ENCODE data around the gene NRTN. TPM values are rescaled to one million over a fixed set of nuclear protein-coding genes. Genes with fewer than 3 reads are reported as not detected.
"Not testable (repeated sequence)": the region's sequence is repeated elsewhere in the genome, so short reads cannot be mapped to it uniquely, and the experiment has no call there.

Gene NRTN
- total RNA-seq, 1 experiment from 2014 or later = 8.7 TPM

DNA sequence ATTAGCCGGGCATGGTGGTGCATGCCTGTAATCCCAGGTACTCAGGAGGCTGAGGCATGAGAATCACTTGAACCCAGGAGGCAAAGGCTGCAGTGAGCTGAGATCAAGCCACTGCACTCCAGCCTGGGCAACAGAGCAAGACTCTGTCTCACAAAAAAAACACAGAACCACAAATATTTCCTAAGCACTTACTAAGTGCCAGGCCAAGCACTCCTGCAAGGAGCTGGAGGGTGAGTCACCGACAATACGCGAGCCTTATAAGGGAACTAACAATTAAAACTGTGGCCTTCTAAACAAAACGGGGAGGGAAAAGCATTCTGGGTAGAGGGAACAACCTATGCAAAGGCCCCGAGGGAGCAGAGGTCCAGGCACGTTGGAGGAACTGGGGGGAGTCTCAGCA, 69.6 kb downstream of the NRTN start:
- H3K27me3 ChIP-seq (ENCODE audit: control insufficient read depth, insufficient read depth, low read length); H3K4me3 ChIP-seq (ENCODE audit: insufficient read depth, low read depth, low read length); DNase-seq; H3K36me3 ChIP-seq (replicated peaks; ENCODE audit: control insufficient read depth, insufficient read depth, low read length): not testable (repeated sequence)

DNA sequence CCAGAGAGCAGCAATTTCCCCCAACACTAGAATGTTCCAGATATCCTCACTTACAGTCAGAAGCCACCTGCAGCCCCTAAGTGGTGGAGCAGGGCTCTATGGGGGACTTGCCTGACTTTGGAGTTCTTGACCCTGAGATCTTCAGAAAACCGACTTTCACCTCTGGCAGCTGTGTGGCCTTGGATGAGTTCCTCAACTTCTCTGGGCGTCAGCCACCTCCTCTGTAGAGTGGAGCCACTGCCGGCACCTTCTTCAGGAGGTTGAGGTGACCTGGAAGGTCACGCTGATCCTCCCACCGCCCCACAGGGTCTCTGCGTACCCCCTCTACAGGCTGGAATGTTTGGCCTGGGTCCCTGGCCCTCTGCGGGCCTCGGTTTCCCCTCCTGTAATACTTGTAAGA, 72.6 kb downstream of the NRTN start:
- Histone ChIP-seq H3K36me3 (replicated peaks; ENCODE audit: control insufficient read depth, insufficient read depth, low read length) (no peaks in the 10 kb centered on the region), H3K4me3 (ENCODE audit: insufficient read depth, low read depth, low read length) (no peak overlapping the region), H3K27me3 (ENCODE audit: control insufficient read depth, insufficient read depth, low read length) (no peaks in the 10 kb centered on the region)
- DNase-seq = peak; percentile 18

DNA sequence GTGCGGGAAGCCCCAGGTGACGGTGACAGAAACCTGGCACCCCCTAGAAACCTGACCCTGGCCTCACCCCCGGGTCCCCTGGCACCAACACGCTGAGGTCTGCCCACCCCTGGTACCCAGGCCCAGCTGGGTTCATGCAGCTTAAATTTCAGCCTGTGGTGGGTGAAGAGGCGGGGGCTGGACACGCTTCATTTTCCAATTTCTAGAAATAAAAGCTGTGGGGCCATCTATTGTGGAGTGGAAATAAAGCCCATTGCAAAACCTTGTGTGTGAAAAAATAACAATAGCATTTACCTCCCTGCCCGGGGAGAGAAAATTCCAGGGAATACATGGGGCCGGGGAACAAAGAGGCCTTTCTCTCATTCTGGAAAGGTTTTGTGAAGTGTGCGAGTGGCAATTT, 73.0 kb downstream of the NRTN start:
- Histone ChIP-seq H3K27me3 (ENCODE audit: control insufficient read depth, insufficient read depth, low read length) (no peaks in the 10 kb centered on the region), H3K36me3 (replicated peaks; ENCODE audit: control insufficient read depth, insufficient read depth, low read length) (no peaks in the 10 kb centered on the region), H3K4me3 (ENCODE audit: insufficient read depth, low read depth, low read length) (no peak overlapping the region)
- DNase-seq = peak; percentile 55

Other genes starting within 250 kb of the NRTN start
- 0.28 and 0.74 TPM in 2 replicates for gene TINCR, start 237.1 kb upstream of the NRTN start, total RNA-seq (2014; rRNA removed; shearing (Covaris generic))
- 26.6 and 34.3 TPM in 2 replicates for gene SAFB2, start 182.3 kb upstream of the NRTN start, total RNA-seq (2014; rRNA removed; shearing (Covaris generic))
- gene SAFB, start 182.0 kb upstream of the NRTN start, total RNA-seq (2014; rRNA removed; shearing (Covaris generic)) = 44.4 and 64.4 TPM in 2 replicates
- gene MICOS13, start 124.6 kb upstream of the NRTN start, total RNA-seq (2014; rRNA removed; shearing (Covaris generic)) = 53.1 and 71.4 TPM in 2 replicates
- gene HSD11B1L, start 124.0 kb upstream of the NRTN start, total RNA-seq (2014; rRNA removed; shearing (Covaris generic)) = 12.0 and 16.2 TPM in 2 replicates
- 1,318 and 1,675 TPM in 2 replicates for gene RPL36, start 114.8 kb upstream of the NRTN start, total RNA-seq (2014; rRNA removed; shearing (Covaris generic))
- gene LONP1, start 84.9 kb upstream of the NRTN start, total RNA-seq (2014; rRNA removed; shearing (Covaris generic)) = 119 and 126 TPM in 2 replicates
- 0.03 TPM in 1 of 2 replicates, not detected in the other for gene CATSPERD, start 84.4 kb upstream of the NRTN start, total RNA-seq (2014; rRNA removed; shearing (Covaris generic))
- 1.5 and 2.2 TPM in 2 replicates for gene PRR22, start 20.3 kb upstream of the NRTN start, total RNA-seq (2014; rRNA removed; shearing (Covaris generic))
- gene DUS3L, start 13.9 kb upstream of the NRTN start, total RNA-seq (2014; rRNA removed; shearing (Covaris generic)) = 50.8 and 52.4 TPM in 2 replicates
- gene FUT6, start 34.6 kb downstream of the NRTN start, total RNA-seq (2014; rRNA removed; shearing (Covaris generic)) = not detected in 2 replicates
- not detected in 2 replicates for gene FUT3, start 46.4 kb downstream of the NRTN start, total RNA-seq (2014; rRNA removed; shearing (Covaris generic))
- 0.18 TPM in 1 of 2 replicates, not detected in the other for gene FUT5, start 65.5 kb downstream of the NRTN start, total RNA-seq (2014; rRNA removed; shearing (Covaris generic))
- gene NDUFA11, start 98.7 kb downstream of the NRTN start, total RNA-seq (2014; rRNA removed; shearing (Covaris generic)) = 181 and 244 TPM in 2 replicates
- gene VMAC, start 99.8 kb downstream of the NRTN start, total RNA-seq (2014; rRNA removed; shearing (Covaris generic)) = 2.1 and 3.5 TPM in 2 replicates
- 2.2 and 2.7 TPM in 2 replicates for gene CAPS, start 109.2 kb downstream of the NRTN start, total RNA-seq (2014; rRNA removed; shearing (Covaris generic))
- 73.7 and 79.7 TPM in 2 replicates for gene RANBP3, start 173.1 kb downstream of the NRTN start, total RNA-seq (2014; rRNA removed; shearing (Covaris generic))